KOPT-K1 (cell line): ENCODE data around the gene PAK2.
"Not testable (repeated sequence)": the region's sequence is repeated elsewhere in the genome, so short reads cannot be mapped to it uniquely, and the experiment has no call there.

Source experiments
- H3K27ac ChIP-seq: fragments of 200-600 bp; sonication (generic); 2 replicates; pipeline ENCODE4 v1.5.1; 2016; ENCODE audit warnings: antibody characterized with exemption, mild to moderate bottlenecking, low read depth, low read length; ENCODE audit not compliant: poor library complexity, severe bottlenecking
- H3K36me3 ChIP-seq: fragments of 200-600 bp; sonication (generic); 2 replicates; pipeline ENCODE4 v1.5.1; 2017; ENCODE audit warnings: antibody characterized with exemption, mild to moderate bottlenecking, low read length, moderate library complexity; ENCODE audit not compliant: insufficient read depth
- H3K9me3 ChIP-seq: fragments of 200-600 bp; sonication (generic); 2 replicates; pipeline ENCODE4 v1.5.1; 2017; ENCODE audit warnings: antibody characterized with exemption, low read length, mild to moderate bottlenecking; ENCODE audit not compliant: insufficient read depth, poor library complexity, severe bottlenecking

The PAK2 gene

DNA sequence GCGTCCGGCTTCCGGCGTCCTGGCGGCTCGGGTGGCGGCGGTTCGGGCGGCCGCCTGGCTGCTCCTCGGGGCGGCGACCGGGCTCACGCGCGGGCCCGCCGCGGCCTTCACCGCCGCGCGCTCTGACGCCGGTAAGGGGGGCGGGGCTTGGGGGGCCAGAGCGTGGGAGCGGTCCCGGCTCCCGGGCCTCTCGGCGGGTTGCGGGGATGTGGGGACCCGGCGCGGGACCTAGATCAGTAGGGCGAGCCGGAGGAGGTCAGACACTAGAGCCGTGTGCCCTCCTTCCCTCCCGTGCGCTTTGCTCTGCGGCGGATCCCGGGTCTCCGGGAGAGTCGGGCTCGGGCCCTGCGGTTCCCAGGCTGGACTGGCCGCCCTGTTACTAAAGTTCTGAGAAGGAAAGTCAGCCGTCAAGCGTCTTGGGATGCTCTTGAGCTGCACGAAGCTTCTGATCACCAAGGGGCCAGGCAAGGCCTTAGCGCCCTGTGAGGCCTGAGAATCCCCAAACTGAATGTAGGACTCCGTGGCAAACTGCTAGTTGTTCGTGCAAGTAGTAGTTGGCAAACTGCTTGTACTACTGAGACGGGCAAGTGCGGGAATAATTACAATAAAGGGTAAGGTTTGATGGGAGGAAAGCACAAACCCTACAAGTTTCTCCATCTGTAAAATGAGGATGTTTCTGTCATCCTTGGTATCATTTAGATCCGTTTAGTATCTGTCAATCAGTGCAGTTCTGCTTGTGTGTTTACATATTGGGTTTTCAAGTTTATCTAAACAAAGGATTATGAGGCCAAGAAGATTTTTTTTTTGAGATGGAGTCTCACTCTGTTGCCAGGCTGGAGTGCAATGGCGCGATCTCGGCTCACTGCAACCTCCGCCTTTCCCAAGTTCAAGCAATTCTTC lies 26.9 kb upstream of the PAK2 start:
- no peaks in the 10 kb centered on the region for H3K9me3 ChIP-seq
- peaks cover 17% of the 10 kb centered on the region for H3K36me3 ChIP-seq
- peak overlapping the region; percentile 80 for H3K27ac ChIP-seq

- peaks cover 21% of the 10 kb centered on the region for H3K9me3 ChIP-seq
- not testable (repeated sequence) for H3K27ac ChIP-seq
- peaks cover 60% of the 10 kb centered on the region for H3K36me3 ChIP-seq
These were observed 22.5 kb upstream of the PAK2 start for GRCh38 chr3:196717162-196717561.

GRCh38 chr3:196721097-196721496 lies 18.6 kb upstream of the PAK2 start:
- peaks cover 21% of the 10 kb centered on the region for H3K9me3 ChIP-seq
- peaks cover 93% of the 10 kb centered on the region for H3K36me3 ChIP-seq
- H3K27ac ChIP-seq: no peak overlapping the region

- no peak overlapping the region for H3K27ac ChIP-seq
- peaks cover 95% of the 10 kb centered on the region for H3K36me3 ChIP-seq
- no peaks in the 10 kb centered on the region for H3K9me3 ChIP-seq
These were observed 12.6 kb upstream of the PAK2 start for GRCh38 chr3:196726788-196727675.

GRCh38 chr3:196735751-196736150 lies 3.9 kb upstream of the PAK2 start:
- H3K9me3 ChIP-seq: peaks cover 5% of the 10 kb centered on the region
- no peak overlapping the region for H3K27ac ChIP-seq
- peaks cover 57% of the 10 kb centered on the region for H3K36me3 ChIP-seq

DNA sequence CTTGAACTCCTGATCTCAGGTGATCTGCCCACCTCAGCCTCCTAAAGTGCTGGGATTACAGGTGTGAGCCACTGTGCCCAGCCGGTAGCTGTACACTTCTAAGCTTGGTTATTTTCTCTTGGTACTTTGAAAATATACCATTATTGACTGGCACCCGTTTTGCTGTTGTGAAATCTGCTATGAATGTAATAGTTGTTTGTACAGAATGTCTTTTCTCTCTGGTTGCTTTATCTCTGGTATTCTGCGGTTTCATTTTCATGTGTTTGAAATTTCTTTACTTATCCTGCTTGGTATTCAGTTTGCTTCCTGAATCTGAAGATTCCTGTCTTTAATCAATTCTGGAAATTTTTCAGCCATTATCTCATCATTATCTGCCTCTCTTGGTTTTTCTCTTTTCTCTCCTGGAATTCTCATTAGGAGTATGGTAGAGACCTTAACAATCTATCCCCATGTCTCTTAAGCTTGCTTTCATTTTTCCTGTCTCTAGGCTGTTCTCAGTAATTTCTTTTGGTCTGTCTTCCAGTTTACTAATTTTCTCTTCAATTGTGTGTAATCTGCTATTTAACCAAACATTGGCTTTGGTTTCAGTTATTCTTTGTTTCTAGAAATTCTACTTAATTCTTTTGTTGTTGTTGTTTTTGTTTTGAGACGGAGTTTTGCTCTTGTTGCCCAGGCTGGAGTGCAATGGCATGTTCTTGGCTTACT lies 2.8 kb upstream of the PAK2 start:
- Histone ChIP-seq H3K36me3 (peaks cover 47% of the 10 kb centered on the region), H3K9me3 (peaks cover 5% of the 10 kb centered on the region), H3K27ac (no peak overlapping the region)

DNA sequence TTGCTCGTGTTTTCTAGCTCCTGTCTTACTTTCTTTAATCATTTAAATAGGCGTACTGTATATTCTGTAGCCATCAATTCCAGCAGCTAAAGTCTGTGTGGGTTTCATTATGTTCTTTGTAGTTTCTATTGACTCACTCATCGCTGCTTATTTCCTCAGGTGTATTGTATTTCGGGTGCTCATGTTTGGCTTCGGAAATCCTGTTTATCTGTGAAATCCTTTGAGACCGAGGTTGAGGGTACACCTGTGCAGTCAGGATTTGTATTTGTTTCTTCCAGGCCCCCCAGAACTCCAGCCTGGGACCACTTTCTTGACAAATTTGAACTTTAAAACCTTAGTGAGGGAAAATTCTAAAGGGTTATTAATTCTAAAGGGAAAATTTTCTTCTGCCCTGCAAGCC lies 2.0 kb upstream of the PAK2 start:
- peaks cover 5% of the 10 kb centered on the region for H3K9me3 ChIP-seq
- H3K36me3 ChIP-seq: peaks cover 41% of the 10 kb centered on the region
- H3K27ac ChIP-seq: no peak overlapping the region

DNA sequence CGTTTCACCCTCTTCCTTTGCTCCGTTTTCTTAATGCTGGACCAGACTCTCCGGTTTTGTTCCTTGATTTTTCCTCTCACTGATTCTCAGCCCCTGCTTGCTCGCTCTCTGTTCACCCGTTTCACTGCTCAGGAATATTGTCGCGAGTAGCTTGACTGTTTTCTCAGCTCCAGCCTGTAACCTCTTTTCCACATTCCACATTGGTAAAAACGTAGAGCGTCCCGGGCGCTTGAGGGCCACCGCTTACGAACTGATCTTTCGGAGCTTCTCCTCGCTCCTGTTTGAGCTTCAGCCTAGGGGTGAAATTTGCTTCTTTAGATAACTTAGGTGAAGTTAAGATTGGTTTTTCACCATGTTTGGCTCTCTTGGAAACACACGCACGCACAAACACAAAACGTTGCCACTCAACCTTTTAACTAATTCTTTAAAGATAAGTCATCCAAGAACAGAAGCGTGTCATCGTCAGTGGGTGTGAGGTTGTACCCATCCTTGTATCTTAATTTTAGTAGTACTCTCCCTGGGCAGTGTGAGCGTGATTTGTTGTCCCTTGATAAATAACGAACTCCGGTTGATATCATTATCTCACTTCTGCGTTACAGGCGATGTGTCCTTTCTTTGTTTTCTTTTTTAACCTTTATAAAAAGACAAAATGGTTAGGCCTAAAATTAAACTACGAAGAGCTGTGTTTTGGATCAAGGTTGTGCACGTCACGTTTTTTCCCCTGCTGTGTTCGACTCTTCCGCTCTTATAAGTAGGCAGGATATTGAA lies 1.0 kb downstream of the PAK2 start:
- Histone ChIP-seq H3K27ac (peak overlapping the region; percentile 92), H3K9me3 (peaks cover 5% of the 10 kb centered on the region), H3K36me3 (peaks cover 28% of the 10 kb centered on the region)

- H3K27ac ChIP-seq: peak overlapping the region; percentile 92
- H3K36me3 ChIP-seq: peaks cover 28% of the 10 kb centered on the region
- H3K9me3 ChIP-seq: peaks cover 5% of the 10 kb centered on the region
These were observed 1.7 kb downstream of the PAK2 start for GRCh38 chr3:196741249-196741889.

GRCh38 chr3:196743569-196743968 lies 3.9 kb downstream of the PAK2 start:
- peaks cover 28% of the 10 kb centered on the region for H3K36me3 ChIP-seq
- H3K27ac ChIP-seq, H3K9me3 ChIP-seq: not testable (repeated sequence)

DNA sequence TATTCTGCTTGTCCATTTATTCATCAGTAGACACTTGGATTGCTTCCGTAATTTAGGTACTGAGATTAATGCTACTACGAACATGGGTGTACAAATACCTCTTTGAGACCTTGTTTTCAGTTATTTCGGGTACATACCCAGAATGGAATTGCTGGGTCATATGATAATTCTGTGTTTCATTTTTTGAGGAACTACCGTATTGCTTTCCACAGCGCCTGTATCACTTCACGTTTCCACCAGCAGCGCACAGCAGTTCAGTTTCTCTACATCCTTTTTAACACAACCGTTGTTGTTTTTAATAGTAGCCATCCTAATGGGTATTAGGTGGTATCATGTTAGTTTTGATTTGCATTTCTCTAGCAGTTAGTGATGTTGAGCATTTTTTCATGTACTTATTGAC lies 9.5 kb downstream of the PAK2 start:
- H3K27ac ChIP-seq: no peak overlapping the region
- H3K36me3 ChIP-seq: peaks cover 55% of the 10 kb centered on the region
- peaks cover 5% of the 10 kb centered on the region for H3K9me3 ChIP-seq

DNA sequence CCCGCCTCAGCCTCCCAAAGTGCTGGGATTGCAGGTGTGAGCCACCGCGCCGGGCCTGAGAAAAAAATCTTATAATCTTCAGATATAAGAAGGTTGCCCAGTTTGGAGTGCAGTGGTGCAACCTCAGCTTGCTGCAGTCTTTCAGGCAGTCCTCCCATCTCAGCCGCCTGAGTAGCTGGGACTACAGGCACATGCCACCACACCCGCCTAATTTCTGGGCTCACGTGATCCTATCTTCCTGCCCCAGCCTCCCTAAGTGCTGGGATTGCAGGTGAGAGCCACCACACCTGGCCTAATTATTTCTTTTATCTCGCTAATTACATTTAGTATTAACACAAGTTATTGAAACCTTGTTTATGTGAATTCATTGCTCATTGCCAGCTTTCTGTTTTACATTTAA lies 13.5 kb downstream of the PAK2 start:
- peaks cover 58% of the 10 kb centered on the region for H3K36me3 ChIP-seq
- no peak overlapping the region for H3K27ac ChIP-seq
- peaks cover 15% of the 10 kb centered on the region for H3K9me3 ChIP-seq

GRCh38 chr3:196754091-196754981 lies 14.7 kb downstream of the PAK2 start:
- peaks cover 53% of the 10 kb centered on the region for H3K36me3 ChIP-seq
- H3K27ac ChIP-seq: no peak overlapping the region
- H3K9me3 ChIP-seq: peaks cover 15% of the 10 kb centered on the region
